Mesenchymal stem cell (in vitro differentiated cells and primary cell): ENCODE measurements around the gene XIRP1.

ENCODE experiments used
- DNase-seq: peaks from one replicate; pipeline ENCODE4 v3.0.0-alpha.2; 2013
- H2AFZ ChIP-seq: one replicate; pipeline ENCODE4 v1.6.1; 2013; ENCODE audit warnings: low read depth, mild to moderate bottlenecking, control low read depth, inconsistent platforms, low read length, moderate library complexity
- H2AK5ac ChIP-seq: 2 replicates; pipeline ENCODE4 v1.6.1; 2013; ENCODE audit warnings: low read length, moderate library complexity, mild to moderate bottlenecking, inconsistent platforms; ENCODE audit not compliant: severe bottlenecking
- H2BK120ac ChIP-seq: one replicate; pipeline ENCODE4 v1.6.1; 2013; ENCODE audit warnings: low read depth, mild to moderate bottlenecking, inconsistent platforms, low read length, moderate library complexity
- H2BK12ac ChIP-seq, 2 experiments: one replicate each; pipeline ENCODE4 v1.6.1; 2013; ENCODE audit warnings: inconsistent platforms in 2 of 2, low read length in 2 of 2, mild to moderate bottlenecking in 2 of 2, moderate library complexity in 2 of 2, control low read depth in 1 of 2
- H2BK15ac ChIP-seq: one replicate; pipeline ENCODE4 v1.6.1; 2013; ENCODE audit warnings: mild to moderate bottlenecking, low read depth, inconsistent platforms; ENCODE audit not compliant: poor library complexity, severe bottlenecking
- H2BK5ac ChIP-seq: 2 replicates; pipeline ENCODE4 v1.6.1; 2013; ENCODE audit warnings: low read depth, mild to moderate bottlenecking, low read length, control low read depth, inconsistent platforms; ENCODE audit not compliant: poor library complexity, severe bottlenecking
- H3K14ac ChIP-seq, 2 experiments: one replicate each; pipeline ENCODE4 v1.6.1; 2013; ENCODE audit warnings: inconsistent platforms in 2 of 2, low read length in 2 of 2, control low read depth in 1 of 2, mild to moderate bottlenecking in 1 of 2, moderate library complexity in 1 of 2
- H3K18ac ChIP-seq, 2 experiments: one replicate each; pipeline ENCODE4 v1.6.1; 2013; ENCODE audit warnings: inconsistent platforms in 2 of 2, low read length in 2 of 2, control low read depth in 1 of 2, low read depth in 1 of 2, mild to moderate bottlenecking in 1 of 2
- H3K23ac ChIP-seq, 2 experiments: one replicate each; pipeline ENCODE4 v1.6.1; 2013; ENCODE audit warnings: inconsistent platforms in 2 of 2, low read length in 2 of 2, mild to moderate bottlenecking in 2 of 2, moderate library complexity in 2 of 2, control low read depth in 1 of 2
- H3K27ac ChIP-seq: 2 replicates; pipeline ENCODE4 v1.5.1; 2013; ENCODE audit warnings: mild to moderate bottlenecking, moderate library complexity, low read length, control low read depth, inconsistent platforms; ENCODE audit not compliant: poor library complexity, severe bottlenecking
- H3K27me3 ChIP-seq, 2 experiments: 2 replicates each; pipeline versions ENCODE4 v1.6.1 to v1.7.0; 2013; ENCODE audit warnings: low read length in 2 of 2, mild to moderate bottlenecking in 2 of 2, moderate library complexity in 2 of 2, control low read depth in 1 of 2, inconsistent platforms in 1 of 2; ENCODE audit not compliant: control insufficient read depth in 1 of 2, insufficient read depth in 1 of 2
- H3K36me3 ChIP-seq, 2 experiments: 2 replicates each; pipeline versions ENCODE4 v1.6.1 to v1.7.0; 2013; ENCODE audit warnings: low read length in 2 of 2, control low read depth in 1 of 2, inconsistent platforms in 1 of 2, low read depth in 1 of 2, mild to moderate bottlenecking in 1 of 2; ENCODE audit not compliant: insufficient read depth in 2 of 2, control insufficient read depth in 1 of 2
- H3K4ac ChIP-seq, 2 experiments: one replicate each; pipeline ENCODE4 v1.6.1; 2013; ENCODE audit warnings: inconsistent platforms in 2 of 2, low read length in 2 of 2, mild to moderate bottlenecking in 2 of 2, moderate library complexity in 2 of 2, control low read depth in 1 of 2, low read depth in 1 of 2
- H3K4me1 ChIP-seq: 2 replicates; pipeline ENCODE4 v1.6.1; 2013; ENCODE audit warnings: low read depth, low read length, control low read depth; ENCODE audit not compliant: control insufficient read depth, insufficient read depth
- H3K4me2 ChIP-seq: 2 replicates; pipeline ENCODE4 v1.6.1; 2013; ENCODE audit warnings: low read length, mild to moderate bottlenecking, inconsistent platforms; ENCODE audit not compliant: poor library complexity, severe bottlenecking
- H3K4me3 ChIP-seq, 2 experiments: 2 replicates each; pipeline versions ENCODE4 v1.5.1 to v1.7.0; 2013; ENCODE audit warnings: low read length in 2 of 2, mild to moderate bottlenecking in 2 of 2, control low read depth in 1 of 2, low read depth in 1 of 2; ENCODE audit not compliant: insufficient read depth in 1 of 2
- H3K79me1 ChIP-seq: replicated peaks from 2 replicates; pipeline ENCODE4 v1.6.1; 2013; ENCODE audit warnings: mild to moderate bottlenecking, control low read depth, low read length, inconsistent platforms; ENCODE audit not compliant: poor library complexity, severe bottlenecking
- H3K9ac ChIP-seq: 2 replicates; pipeline ENCODE4 v1.7.0; 2013; ENCODE audit warnings: mild to moderate bottlenecking, low read length, moderate library complexity
- H3K9me3 ChIP-seq: 2 replicates; pipeline ENCODE4 v1.7.0; 2013; ENCODE audit warnings: mild to moderate bottlenecking, low read length; ENCODE audit not compliant: control insufficient read depth
- H4K8ac ChIP-seq: one replicate; pipeline ENCODE4 v1.6.1; 2013; ENCODE audit warnings: inconsistent platforms, mild to moderate bottlenecking, low read length, moderate library complexity
- H4K91ac ChIP-seq: one replicate; pipeline ENCODE4 v1.6.1; 2013; ENCODE audit warnings: mild to moderate bottlenecking, low read length, inconsistent platforms
- WGBS: methylation state at CpG from one replicate; pipeline ENCODE4 v1.1.7; 2013; ENCODE audit warnings: mixed read lengths; 5-methylcytosine and 5-hydroxymethylcytosine counted together

The XIRP1 gene

GRCh38 chr3:39183211-39184080 is 8.9 kb downstream of the XIRP1 start:
- H3K4me1 ChIP-seq, result peaks cover 12% of the 10 kb centered on the region
- no peak for DNase-seq
- H4K8ac ChIP-seq, result peak overlapping the region; percentile 4
- WGBS, result 87% methylated on average over 9 of the region's 12 CpGs
- H3K23ac ChIP-seq, result no peak overlapping the region
- H4K91ac ChIP-seq, result peak overlapping the region; percentile 43
- no peak overlapping the region for H3K4me3 ChIP-seq
- H2BK15ac ChIP-seq, result no peak overlapping the region
- H3K4me2 ChIP-seq, result no peak overlapping the region
- no peak overlapping the region for H3K9ac ChIP-seq
- no peak overlapping the region for H3K14ac ChIP-seq
- H3K4ac ChIP-seq, result no peak overlapping the region
- H2BK12ac ChIP-seq, result peak overlapping the region; percentile 1 to 2
- H3K27ac ChIP-seq, result no peak overlapping the region
- H2BK5ac ChIP-seq, result no peak overlapping the region
- no peaks in the 10 kb centered on the region for H3K36me3 ChIP-seq
- H3K27me3 ChIP-seq, result no peaks in the 10 kb centered on the region
- no peak overlapping the region for H2AK5ac ChIP-seq
- H2AFZ ChIP-seq, result no peak overlapping the region
- no peak overlapping the region for H3K18ac ChIP-seq
- H3K79me1 ChIP-seq, result no peaks in the 10 kb centered on the region
- no peaks in the 10 kb centered on the region for H3K9me3 ChIP-seq
- H2BK120ac ChIP-seq, result no peak overlapping the region

- 89% methylated on average over 5 of the region's 7 CpGs for WGBS
- Histone ChIP-seq H3K79me1 (no peaks in the 10 kb centered on the region), H3K4ac (no peak overlapping the region), H3K23ac (no peak overlapping the region), H3K9ac (peak overlapping the region; percentile 40), H3K4me3 (no peak overlapping the region), H2BK120ac (no peak overlapping the region), H2BK12ac (no peak overlapping the region), H3K9me3 (no peaks in the 10 kb centered on the region), H3K27ac (no peak overlapping the region), H2BK5ac (no peak overlapping the region), H4K91ac (no peak overlapping the region), H2AFZ (no peak overlapping the region), H2BK15ac (no peak overlapping the region), H3K36me3 (no peaks in the 10 kb centered on the region), H2AK5ac (no peak overlapping the region), H3K4me1 (peaks cover 14% of the 10 kb centered on the region), H3K18ac (no peak overlapping the region), H4K8ac (no peak overlapping the region), H3K14ac (no peak overlapping the region), H3K27me3 (no peaks in the 10 kb centered on the region), H3K4me2 (no peak overlapping the region)
- no peak for DNase-seq
Observed at GRCh38 chr3:39181408-39182335, 10.7 kb downstream of the XIRP1 start.

GRCh38 chr3:39180546-39181346 is 11.6 kb downstream of the XIRP1 start:
- Histone ChIP-seq H3K18ac (peak overlapping the region; percentile 26 to 61), H3K4me2 (peak overlapping the region; percentile 88), H2BK15ac (peak overlapping the region; percentile 80), H3K14ac (no peak overlapping the region), H2BK120ac (no peak overlapping the region), H4K91ac (peak overlapping the region; percentile 91), H3K23ac (no peak overlapping the region), H4K8ac (peak overlapping the region; percentile 82), H3K4ac (peak overlapping the region in 1 of 2 experiments; percentile 44), H3K4me3 (peak overlapping the region; percentile 50 to 74), H3K27ac (no peak overlapping the region), H2AK5ac (no peak overlapping the region), H2BK5ac (no peak overlapping the region), H3K9me3 (no peaks in the 10 kb centered on the region), H3K9ac (peak overlapping the region; percentile 77), H3K27me3 (no peaks in the 10 kb centered on the region), H3K4me1 (peaks cover 14% of the 10 kb centered on the region), H3K79me1 (no peaks in the 10 kb centered on the region), H2AFZ (no peak overlapping the region), H2BK12ac (peak overlapping the region; percentile 80 to 85), H3K36me3 (no peaks in the 10 kb centered on the region)
- 3% methylated on average over 60 of the region's 64 CpGs for WGBS
- peak; percentile 92 for DNase-seq
